GM03348 (cell line): ENCODE results near the gene HSP90AA1.
A peak's percentile ranks its signal among the peaks of the same experiment; 100 is the strongest.
"Not testable (repeated sequence)": the region's sequence is repeated elsewhere in the genome, so short reads cannot be mapped to it uniquely, and the experiment has no call there.

Experiments used
- DNase-seq: peaks from one replicate; pipeline ENCODE4 v3.0.0; 2012; ENCODE audit warnings: low spot score

The HSP90AA1 gene

GRCh38 chr14:102086972-102087761 lies at the start of gene HSP90AA1:
HSP90AA1 (minus strand) TSS chr14:102087044; CDS start chr14:102086378, 666 bp downstream.
- peak; percentile 99 for DNase-seq

- DNase-seq = not testable (repeated sequence)
Measured at GRCh38 chr14:102135456-102135855, 48.6 kb upstream of the HSP90AA1 start.

DNA sequence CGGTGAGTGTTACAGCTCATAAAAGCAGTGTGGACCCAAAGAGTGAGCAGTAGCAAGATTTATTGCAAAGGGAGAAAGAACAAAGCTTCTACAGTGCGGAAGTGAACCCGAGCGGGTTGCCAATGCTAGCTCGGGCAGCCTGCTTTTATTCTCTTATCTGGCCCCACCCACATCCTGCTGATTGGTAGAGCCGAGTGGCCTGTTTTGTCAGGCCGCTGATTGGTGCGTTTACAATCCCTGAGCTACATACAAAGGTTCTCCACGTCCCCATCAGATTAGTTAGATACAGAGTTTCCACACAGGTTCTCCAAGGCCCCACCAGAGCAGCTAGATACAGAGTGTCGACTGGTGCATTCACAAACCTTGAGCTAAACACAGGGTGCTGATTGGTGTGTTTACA lies 47.9 kb upstream of the HSP90AA1 start:
- DNase-seq = not testable (repeated sequence)

DNA sequence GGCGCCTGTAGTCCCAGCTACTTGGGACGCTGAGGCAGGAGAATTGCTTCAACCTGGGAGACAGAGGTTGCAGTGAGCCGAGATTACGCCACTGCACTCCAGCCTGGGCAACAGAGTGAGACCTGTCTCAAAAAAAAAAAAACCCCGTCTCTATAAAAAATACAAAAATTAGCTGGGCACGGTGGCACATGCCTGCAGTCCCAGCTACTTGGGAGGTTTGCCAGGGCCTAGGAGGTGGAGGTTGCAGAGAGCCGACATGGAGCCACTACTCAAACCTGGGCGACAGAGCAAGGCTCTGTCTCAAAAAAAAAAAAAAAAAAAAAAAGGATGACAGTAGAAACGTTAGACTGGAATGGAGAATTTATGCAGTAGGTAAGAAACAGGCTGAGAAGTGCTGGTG lies 47.2 kb upstream of the HSP90AA1 start:
- DNase-seq = not testable (repeated sequence)

DNA sequence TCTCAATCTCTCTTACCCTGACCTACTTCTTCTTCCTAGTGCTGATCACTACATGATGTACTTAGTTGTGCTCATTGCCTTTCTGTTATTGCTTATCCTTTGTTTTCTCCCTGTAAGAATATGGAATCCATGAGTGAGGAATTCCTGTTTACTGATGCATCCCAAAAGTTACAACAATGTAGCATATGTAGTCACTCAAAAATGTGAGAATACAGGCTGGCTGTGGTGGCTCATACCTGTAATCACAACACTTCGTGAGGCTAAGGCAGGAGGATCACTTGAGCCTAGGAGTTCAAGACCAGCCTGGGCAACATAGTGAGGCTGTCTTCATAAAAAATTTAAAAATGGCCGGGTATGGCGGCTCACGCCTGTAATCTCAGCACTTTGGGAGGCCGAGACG lies 44.9 kb upstream of the HSP90AA1 start:
- no peak for DNase-seq

DNA sequence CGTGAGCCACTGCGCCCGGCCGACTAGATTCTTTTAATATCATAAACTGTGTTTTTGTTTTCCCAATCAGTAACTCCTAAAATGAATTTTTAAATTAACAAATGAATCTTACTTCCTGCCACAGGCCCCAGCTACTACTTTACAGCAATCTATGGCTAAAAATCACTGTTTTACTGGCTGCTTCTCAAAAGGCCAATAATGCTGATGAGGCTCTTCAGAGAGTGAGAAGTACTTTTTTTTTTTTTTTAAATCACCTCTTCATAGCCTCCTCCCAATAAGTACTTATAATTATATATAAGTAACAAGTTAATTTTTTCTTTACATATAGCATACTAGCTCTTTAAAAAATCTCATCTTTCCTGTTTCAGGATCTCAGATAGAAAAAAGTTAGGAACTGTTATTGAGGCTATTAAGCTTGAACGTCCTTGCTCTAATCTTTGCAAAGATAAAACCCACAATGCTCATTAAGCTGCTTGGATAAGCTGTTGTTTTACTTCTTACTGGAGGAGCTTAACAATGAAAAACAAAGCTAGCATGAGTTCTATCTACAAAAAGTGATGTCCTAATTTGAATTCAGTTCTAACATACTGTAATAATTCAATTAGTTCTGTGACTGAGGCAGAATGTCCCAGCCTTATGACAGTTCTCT lies 40.1 kb upstream of the HSP90AA1 start:
- DNase-seq = no peak

GRCh38 chr14:102125546-102125945 lies 38.7 kb upstream of the HSP90AA1 start:
- DNase-seq = no peak

DNA sequence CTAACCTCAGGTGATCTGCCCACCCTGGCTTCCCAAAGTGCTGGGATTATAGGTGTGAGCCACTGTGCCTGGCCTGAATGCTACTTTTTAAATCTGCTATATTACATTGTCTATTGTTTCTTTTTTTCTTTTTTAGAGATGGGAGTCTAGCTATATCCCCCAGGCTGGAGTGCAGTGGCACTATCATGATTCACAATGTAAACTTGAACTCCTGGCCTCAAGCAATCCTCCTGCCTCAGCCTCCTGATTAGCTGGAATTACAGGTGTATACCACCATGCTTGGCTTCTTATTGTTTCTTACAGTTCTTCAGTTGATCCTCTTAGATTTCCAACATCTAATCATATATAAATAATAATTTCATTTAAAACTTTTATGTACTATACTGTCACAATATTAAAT lies 37.6 kb upstream of the HSP90AA1 start:
- no peak for DNase-seq

DNA sequence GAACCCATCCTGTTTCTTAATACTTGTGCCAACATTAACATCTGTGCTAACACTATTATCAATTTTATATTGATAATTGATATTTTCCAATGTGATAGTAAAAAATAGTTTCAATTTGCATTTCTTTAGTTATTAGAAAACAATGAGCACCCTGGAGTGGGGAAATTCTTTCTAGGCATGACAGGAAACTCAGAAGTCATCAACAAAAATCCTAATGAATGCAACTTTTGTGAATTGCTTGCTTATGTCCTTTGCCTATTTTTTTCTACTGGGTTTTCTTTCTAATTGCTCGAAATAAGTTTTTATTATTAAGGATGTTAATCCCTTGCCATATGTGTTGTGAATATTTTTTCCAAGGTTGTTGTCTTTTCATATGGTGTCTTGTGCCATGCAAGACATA lies 34.7 kb upstream of the HSP90AA1 start:
- no peak for DNase-seq

GRCh38 chr14:102120888-102121287 lies 34.0 kb upstream of the HSP90AA1 start:
- no peak for DNase-seq

DNA sequence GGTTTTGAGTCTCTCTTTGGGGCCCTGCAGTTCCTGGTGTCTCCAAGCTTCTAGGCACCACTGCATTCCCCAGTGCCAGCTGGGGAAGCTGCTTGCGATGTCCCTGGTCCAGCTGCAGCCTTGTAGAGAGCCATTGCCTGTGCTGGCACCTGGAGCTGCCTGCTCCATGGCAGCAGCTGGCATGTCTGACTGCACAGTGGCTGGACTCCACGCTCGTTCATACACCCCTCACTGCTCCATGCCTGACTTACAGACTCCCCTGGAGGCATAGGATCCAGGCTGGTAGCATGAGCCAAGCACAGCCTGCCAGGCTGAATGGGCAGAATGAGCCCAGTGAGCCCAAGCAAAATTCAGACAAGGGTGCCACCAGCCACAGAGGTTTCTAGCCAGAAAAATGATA lies 31.0 kb upstream of the HSP90AA1 start:
- DNase-seq = no peak

DNA sequence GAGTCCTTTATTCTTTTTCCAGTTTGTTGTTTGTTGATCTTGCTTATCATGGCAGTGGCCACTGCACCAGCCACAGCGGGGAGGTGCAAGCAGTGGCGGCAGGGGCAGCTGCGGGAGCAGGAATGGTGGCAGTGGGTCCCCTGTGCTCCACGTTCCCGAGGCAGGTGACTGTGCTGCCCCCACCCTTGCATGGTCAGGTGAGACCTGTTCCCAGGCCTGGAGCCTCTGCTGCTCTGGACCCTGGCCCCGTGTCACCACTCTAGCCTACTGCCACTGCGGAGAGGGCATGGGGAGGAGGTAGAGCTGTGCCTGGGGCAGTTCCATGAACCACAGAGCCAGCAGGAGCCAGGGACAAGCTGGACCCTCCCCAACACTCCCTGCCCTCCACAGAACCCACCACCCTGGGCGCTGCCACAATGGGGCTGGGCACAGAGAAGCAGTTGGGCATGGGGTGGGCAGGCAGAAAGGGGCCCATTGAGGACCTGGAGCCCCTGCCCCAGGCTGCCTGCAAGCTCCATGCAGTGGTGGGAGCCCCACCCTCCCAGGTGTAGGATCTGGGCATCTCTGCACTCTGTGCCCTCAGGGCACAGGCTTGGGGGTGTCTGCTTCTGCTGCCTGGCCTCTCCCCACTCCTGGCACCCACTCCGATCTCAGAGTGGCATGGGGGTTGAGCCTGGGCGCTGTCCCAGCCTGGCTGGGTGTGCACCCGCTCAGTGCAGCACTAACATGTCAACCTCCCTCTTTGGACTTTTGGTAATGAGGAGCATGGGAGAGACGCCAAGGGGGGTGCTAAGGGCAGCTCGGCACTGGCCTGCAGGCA lies 29.7 kb upstream of the HSP90AA1 start:
- DNase-seq = no peak

- DNase-seq = no peak
Measured at GRCh38 chr14:102111101-102111500, 24.3 kb upstream of the HSP90AA1 start.

DNA sequence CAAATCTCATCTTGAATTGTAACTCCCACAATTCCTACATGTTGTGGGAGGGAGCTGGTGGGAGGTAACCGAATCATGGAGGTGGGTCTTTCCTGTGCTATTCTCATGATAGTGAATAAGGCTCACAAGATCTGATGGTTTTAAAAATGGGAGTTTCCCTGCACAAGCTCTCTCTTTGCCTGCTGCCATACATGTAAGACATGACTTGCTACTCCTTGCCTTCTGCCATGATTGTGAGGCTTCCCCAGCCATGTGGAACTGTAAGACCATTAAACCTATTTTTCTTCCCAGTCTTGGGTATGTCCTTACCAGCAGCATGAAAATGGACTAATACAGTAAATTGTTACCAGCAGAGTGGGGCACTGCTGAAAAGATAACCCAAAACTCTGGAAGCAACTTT lies 22.5 kb upstream of the HSP90AA1 start:
- not testable (repeated sequence) for DNase-seq

- DNase-seq = no peak
Measured at GRCh38 chr14:102105369-102105768, 18.5 kb upstream of the HSP90AA1 start.

DNA sequence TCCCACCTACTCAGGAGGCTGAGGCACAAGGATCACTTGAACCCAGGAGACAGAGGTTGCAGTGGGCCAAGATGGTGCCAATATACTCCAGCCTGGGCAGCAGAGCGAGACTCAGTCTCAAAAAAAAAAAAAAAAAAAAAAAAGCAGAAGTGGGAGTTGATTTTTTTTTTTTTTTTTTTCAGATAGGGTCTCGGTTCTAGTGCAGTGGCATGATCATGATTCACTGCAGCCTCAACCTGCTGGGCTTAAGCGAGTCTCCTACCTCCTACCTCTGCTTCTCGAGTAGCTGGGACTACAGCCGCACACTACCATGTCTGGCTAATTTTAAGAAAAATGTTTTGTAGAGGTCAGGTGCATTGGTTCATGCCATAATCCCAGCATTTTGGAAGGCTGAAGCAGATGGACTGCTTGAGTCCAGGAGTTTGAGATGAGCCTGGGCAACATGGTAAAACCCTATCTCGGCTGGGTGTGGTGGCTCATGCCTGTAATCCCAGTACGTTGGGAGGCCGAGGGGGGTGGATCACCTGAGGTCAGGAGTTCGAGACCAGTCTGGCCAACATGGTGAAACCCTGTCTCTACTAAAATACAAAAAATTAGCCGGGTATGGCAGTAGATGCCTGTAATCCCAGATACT lies 16.3 kb upstream of the HSP90AA1 start:
- no peak for DNase-seq

GRCh38 chr14:102097441-102098135 lies 10.7 kb upstream of the HSP90AA1 start:
- no peak for DNase-seq

DNA sequence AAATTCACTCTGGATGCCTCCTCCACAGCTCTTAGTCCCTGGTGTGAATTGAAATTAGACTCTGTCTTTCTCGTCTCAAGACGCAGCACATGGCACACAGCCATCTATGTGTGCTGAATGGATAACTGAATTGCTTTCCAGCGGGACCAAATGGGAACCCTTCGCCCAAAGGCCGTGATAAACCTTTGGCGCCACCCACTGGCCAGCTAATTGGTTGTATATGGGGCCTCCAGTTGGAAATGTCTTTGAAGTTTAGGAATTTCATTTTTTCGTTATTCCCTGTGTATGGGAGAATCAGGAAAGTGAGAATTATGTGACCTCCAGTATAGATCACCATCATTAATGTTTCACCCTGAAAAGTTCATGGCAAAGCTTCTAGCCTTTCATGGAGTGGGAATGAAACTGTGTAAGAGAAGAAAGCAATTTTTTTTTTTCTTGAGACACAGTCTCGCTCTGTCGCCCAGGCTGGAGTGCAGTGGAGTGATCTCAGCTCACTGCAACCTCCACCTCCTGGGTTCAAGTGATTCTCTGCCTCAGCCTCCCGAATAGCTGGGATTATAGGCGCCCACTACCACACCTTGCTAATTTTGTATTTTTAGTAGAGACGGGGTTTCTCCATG lies 9.8 kb upstream of the HSP90AA1 start:
- DNase-seq = peak; percentile 87

DNA sequence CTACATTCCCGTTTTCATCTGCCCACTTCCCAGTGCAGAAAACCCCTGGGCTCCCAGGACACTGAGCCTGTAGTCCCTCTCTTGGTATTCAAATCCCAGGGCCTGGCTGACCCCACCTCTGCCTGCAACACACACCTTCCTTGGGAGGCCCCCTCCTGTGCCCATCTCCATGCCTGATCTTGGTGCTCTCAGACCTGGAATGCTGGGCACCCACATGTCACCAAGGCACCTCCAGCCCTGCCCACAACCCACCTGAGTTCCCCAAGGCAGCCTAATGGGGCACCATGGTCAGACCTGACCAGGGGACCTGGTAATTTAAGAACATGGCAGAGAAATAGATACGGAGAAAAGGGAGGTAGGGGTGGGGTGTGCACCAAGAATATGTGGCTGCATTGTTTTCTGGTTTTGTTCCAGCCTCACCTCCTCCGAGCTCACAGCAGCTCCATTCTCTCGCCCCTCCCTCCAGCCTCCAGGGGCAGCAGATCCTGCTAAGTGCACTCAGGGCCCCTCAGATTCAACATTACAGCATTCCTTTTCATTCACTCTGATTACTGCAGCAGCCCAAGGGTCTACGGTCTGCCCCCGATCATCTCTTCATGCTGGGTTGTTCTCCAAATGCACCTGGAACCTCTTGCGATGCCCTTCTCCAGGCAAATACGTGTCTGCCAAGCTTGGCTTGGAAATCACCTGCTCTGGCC lies 9.2 kb upstream of the HSP90AA1 start:
- no peak for DNase-seq

DNA sequence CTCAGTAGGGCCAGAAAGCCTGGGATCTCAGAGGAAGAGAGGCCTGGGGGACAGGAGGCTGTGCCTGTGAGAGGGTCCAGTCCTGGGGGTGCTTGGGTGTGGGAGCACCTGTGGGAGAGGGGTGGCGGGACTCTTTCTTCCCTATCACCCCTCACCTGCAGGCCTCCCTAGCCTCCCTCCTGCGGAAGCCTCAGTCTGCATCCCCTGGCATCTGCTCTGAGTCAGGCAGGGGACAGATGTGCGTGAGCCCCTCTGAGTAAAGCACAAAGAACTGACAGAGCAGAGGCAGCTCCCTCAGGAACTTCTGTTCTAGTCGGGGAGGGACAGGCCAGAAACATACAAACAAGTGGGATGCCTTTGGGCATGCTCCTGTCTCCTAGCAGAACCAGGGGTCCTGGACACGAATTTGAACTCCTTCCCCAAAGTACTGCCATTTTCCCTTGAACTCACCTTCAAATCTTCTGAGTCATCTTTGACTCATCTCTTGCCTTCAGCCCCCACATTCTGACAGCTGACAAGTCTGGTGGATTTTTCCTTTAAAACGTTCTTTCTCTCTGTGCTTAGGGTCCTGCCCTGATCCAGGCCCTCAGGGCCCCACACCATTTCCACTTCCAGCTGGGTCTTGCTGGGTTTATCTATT lies 8.5 kb upstream of the HSP90AA1 start:
- no peak for DNase-seq
